Loucy (cell line): ENCODE measurements around the gene U2SURP.

Experiments used
- H2AFZ ChIP-seq: fragments of 200-600 bp; sonication (generic); 2 replicates; pipeline ENCODE4 v1.6.0; 2016; ENCODE audit warnings: antibody characterized with exemption, mild to moderate bottlenecking, low read length, moderate library complexity
- H3F3A ChIP-seq: fragments of 200-600 bp; 2 replicates; pipeline ENCODE4 v1.6.0; 2016; ENCODE audit warnings: antibody characterized with exemption, low read depth, mild to moderate bottlenecking
- H3K27me3 ChIP-seq: fragments of 200-600 bp; sonication (generic); 2 replicates; pipeline ENCODE4 v1.6.1; 2014; ENCODE audit warnings: low read length, mild to moderate bottlenecking; ENCODE audit not compliant: insufficient read depth, poor library complexity, severe bottlenecking
- H3K36me3 ChIP-seq: fragments of 200-600 bp; sonication (generic); 2 replicates; pipeline ENCODE4 v1.6.1; 2016; ENCODE audit warnings: low read length; ENCODE audit not compliant: insufficient read depth
- H3K4me1 ChIP-seq: fragments of 200-600 bp; sonication (generic); 2 replicates; pipeline ENCODE4 v1.5.1; 2014; ENCODE audit warnings: low read length, mild to moderate bottlenecking; ENCODE audit not compliant: insufficient read depth, poor library complexity, severe bottlenecking
- H3K4me2 ChIP-seq: fragments of 200-600 bp; sonication (generic); 2 replicates; pipeline ENCODE4 v1.6.0; 2014; ENCODE audit warnings: antibody characterized with exemption, low read length, low read depth, mild to moderate bottlenecking; ENCODE audit not compliant: poor library complexity, severe bottlenecking
- H3K4me3 ChIP-seq: fragments of 200-600 bp; sonication (generic); 2 replicates; pipeline ENCODE4 v1.5.1; 2014; ENCODE audit warnings: low read length, mild to moderate bottlenecking, mixed read lengths; ENCODE audit not compliant: poor library complexity, severe bottlenecking
- H3K79me2 ChIP-seq: fragments of 200-600 bp; sonication (generic); 2 replicates; pipeline ENCODE4 v1.6.1; 2014; ENCODE audit warnings: low read length; ENCODE audit not compliant: insufficient read depth
- H3K9ac ChIP-seq: fragments of 200-600 bp; sonication (generic); 2 replicates; pipeline ENCODE4 v1.6.0; 2014; ENCODE audit warnings: mild to moderate bottlenecking, low read depth, low read length, moderate library complexity; ENCODE audit not compliant: poor library complexity, severe bottlenecking
- H3K9me2 ChIP-seq: fragments of 200-600 bp; sonication (generic); replicated peaks from 2 replicates; pipeline ENCODE4 v1.6.1; 2016; ENCODE audit warnings: low read depth, low read length, mixed read lengths
- H3K9me3 ChIP-seq: fragments of 200-600 bp; sonication (generic); 2 replicates; pipeline ENCODE4 v1.6.1; 2014; ENCODE audit warnings: mild to moderate bottlenecking, antibody characterized with exemption, low read length, low read depth; ENCODE audit not compliant: insufficient read depth
- H4K20me1 ChIP-seq: fragments of 200-600 bp; sonication (generic); 2 replicates; pipeline ENCODE4 v1.6.0; 2014; ENCODE audit warnings: antibody characterized with exemption, low read length, mild to moderate bottlenecking; ENCODE audit not compliant: insufficient read depth, poor library complexity, severe bottlenecking
- CTCF ChIP-seq: fragments of 200-600 bp; sonication (generic); conservative IDR thresholded peaks from 2 replicates; pipeline ENCODE4 v1.5.1; 2014; ENCODE audit warnings: mild to moderate bottlenecking, antibody characterized with exemption, low read length
- EZH2phosphoT487 ChIP-seq: fragments of 200-600 bp; IDR thresholded peaks from 2 replicates; pipeline ENCODE4 v1.6.1; 2018; ENCODE audit warnings: antibody characterized with exemption, mild to moderate bottlenecking, moderate library complexity, borderline replicate concordance

The U2SURP gene

GRCh38 chr3:142972092-142972753 is 29.1 kb upstream of the U2SURP start:
- no peaks in the 10 kb centered on the region for H3K4me1 ChIP-seq
- no peaks in the 10 kb centered on the region for H3F3A ChIP-seq
- H3K9me3 ChIP-seq: no peaks in the 10 kb centered on the region
- H3K4me3 ChIP-seq: no peak overlapping the region
- no peak for TF ChIP-seq EZH2phosphoT487
- TF ChIP-seq CTCF: no peak
- H4K20me1 ChIP-seq: no peaks in the 10 kb centered on the region
- no peak overlapping the region for H3K4me2 ChIP-seq
- H3K79me2 ChIP-seq: no peaks in the 10 kb centered on the region
- H2AFZ ChIP-seq: no peak overlapping the region
- no peaks in the 10 kb centered on the region for H3K27me3 ChIP-seq
- no peaks in the 10 kb centered on the region for H3K36me3 ChIP-seq
- H3K9ac ChIP-seq: no peak overlapping the region
- no peaks in the 10 kb centered on the region for H3K9me2 ChIP-seq

- Histone ChIP-seq H3K4me1 (no peaks in the 10 kb centered on the region), H3K9ac (no peak overlapping the region), H3F3A (no peaks in the 10 kb centered on the region), H3K27me3 (no peaks in the 10 kb centered on the region), H3K36me3 (no peaks in the 10 kb centered on the region), H3K79me2 (no peaks in the 10 kb centered on the region), H4K20me1 (no peaks in the 10 kb centered on the region), H3K4me2 (no peak overlapping the region), H3K4me3 (no peak overlapping the region), H2AFZ (no peak overlapping the region), H3K9me3 (no peaks in the 10 kb centered on the region), H3K9me2 (no peaks in the 10 kb centered on the region)
- TF ChIP-seq CTCF: no peak
- no peak for TF ChIP-seq EZH2phosphoT487
Observed at GRCh38 chr3:142973217-142974009, 28.0 kb upstream of the U2SURP start.

DNA sequence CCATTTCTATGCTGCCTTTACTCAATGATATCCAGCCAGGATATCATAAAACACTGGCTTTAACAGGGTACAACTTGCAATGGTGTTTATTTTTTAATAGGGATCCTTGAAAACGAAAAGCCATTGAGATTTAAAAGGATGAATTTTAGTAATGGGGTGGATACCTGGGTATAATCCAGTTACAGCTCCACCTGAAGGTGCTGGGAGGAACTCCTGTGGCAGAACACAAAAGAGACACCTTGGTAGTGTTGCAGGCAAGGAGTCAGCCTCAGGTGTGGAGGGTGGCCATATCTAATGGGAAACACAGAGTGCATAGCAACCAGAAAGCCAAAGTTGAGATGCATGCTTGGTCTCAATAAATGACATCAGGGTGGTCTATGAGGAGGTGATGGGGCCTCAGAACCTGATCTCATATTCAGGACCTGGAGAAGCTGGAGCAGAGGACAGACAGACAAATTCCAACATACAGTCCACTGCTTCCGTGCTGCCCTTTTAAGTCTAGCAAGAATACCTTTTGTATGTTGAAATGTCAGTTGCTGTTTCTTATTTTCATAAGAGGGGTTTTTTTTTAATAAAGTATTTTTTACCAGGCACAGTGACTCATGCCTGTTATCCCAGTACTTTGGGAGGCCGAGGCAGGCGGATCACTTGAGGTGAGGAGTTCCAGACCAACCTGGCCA is 25.9 kb upstream of the U2SURP start:
- no peaks in the 10 kb centered on the region for H3K36me3 ChIP-seq
- no peak overlapping the region for H3K4me3 ChIP-seq
- no peaks in the 10 kb centered on the region for H3K9me2 ChIP-seq
- no peak overlapping the region for H2AFZ ChIP-seq
- TF ChIP-seq CTCF (peak; percentile 42), EZH2phosphoT487 (no peak)
- no peak overlapping the region for H3K4me2 ChIP-seq
- H3K9ac ChIP-seq: no peak overlapping the region
- no peaks in the 10 kb centered on the region for H4K20me1 ChIP-seq
- H3K79me2 ChIP-seq: no peaks in the 10 kb centered on the region
- no peaks in the 10 kb centered on the region for H3K27me3 ChIP-seq
- H3F3A ChIP-seq: no peaks in the 10 kb centered on the region
- H3K4me1 ChIP-seq: no peaks in the 10 kb centered on the region
- no peaks in the 10 kb centered on the region for H3K9me3 ChIP-seq
